ENCODE results near the gene CD8B. TPM values are rescaled to one million over a fixed set of nuclear protein-coding genes. Genes with fewer than 3 reads are reported as not detected.

The CD8B gene
- total RNA-seq, 1 experiment from 2014 or later: 0.47 TPM

DNA sequence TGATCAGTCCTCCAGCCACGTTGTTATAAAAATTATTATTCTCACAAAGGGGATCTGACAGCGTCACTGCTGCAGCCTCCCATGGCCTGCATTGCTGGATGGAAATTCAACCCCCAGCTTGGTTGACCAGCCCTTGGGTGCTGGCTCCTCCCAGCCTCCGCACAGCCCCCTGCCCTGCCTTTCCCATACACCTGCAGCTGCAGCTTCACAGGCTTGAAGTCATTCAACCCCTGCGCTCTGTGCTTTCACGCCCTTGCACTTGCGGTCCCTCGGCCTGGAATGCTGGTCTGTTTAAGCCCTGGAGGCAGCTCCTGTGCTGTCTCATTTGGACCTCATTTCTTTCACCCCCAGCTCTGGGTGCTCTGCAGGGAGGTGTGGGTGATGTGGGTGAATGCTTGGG lies 70.1 kb downstream of the CD8B start:
- H3K4me1 ChIP-seq (ENCODE audit: control insufficient read depth in 1 of 2, insufficient read depth in 2 of 2, low read length in 2 of 2): no peaks in the 10 kb centered on the region
- H3K79me2 ChIP-seq (ENCODE audit: insufficient read depth, low read length): no peaks in the 10 kb centered on the region
- POLR2A ChIA-PET: no interaction called here
- H3K36me3 ChIP-seq (ENCODE audit: control insufficient read depth in 1 of 2, insufficient read depth in 2 of 2, low read length in 2 of 2): no peaks in the 10 kb centered on the region
- H3K9me3 ChIP-seq (ENCODE audit: control insufficient read depth in 1 of 2, insufficient read depth in 1 of 2, low read depth in 1 of 2, low read length in 2 of 2): peaks cover 2 to 5% of the 10 kb centered on the region in 2 experiments; a peak in 2 of 4 replicates
- ATAC-seq: no peak
- H4K20me1 ChIP-seq (ENCODE audit: insufficient read depth): no peaks in the 10 kb centered on the region
- H3K4me2 ChIP-seq (ENCODE audit: low read length): no peak overlapping the region
- CTCF ChIA-PET: no interaction called here
- H3K4me3 ChIP-seq (replicated peaks in 1 of 2; ENCODE audit: low read depth in 1 of 2, low read length in 2 of 2): no peak overlapping the region
- no TSS peak for BruUV-seq (replicated peaks)
- H2AFZ ChIP-seq (ENCODE audit: low read depth, low read length, poor library complexity, severe bottlenecking): no peak overlapping the region
- H3K27ac ChIP-seq (ENCODE audit: low read depth, low read length): no peak overlapping the region
- no peaks in the 10 kb centered on the region for H3K9me2 ChIP-seq (ENCODE audit: insufficient read depth)
- intact Hi-C loops (cut with micrococcal nuclease): no loop called here
- RAD21 ChIA-PET (ENCODE audit: low non-redundant PET in 1 of 2, low total read pairs in 2 of 2, uncharacterized antibody in 2 of 2, unreplicated experiment in 2 of 2): no interaction called here
- TF ChIP-seq POLR2AphosphoS5 (IDR thresholded peaks at IDR 0.05; ENCODE audit: low read depth, low read length) (no peak), EZH2 (IDR thresholded peaks at IDR 0.05) (no peak), SRF (IDR thresholded peaks at IDR 0.05; ENCODE audit: low read depth) (no peak), CBX3 (IDR thresholded peaks at IDR 0.05; ENCODE audit: low read depth) (no peak), FOSL1 (IDR thresholded peaks at IDR 0.05; ENCODE audit: low read depth) (no peak), POLR2A (IDR thresholded peaks at IDR 0.05; ENCODE audit: borderline replicate concordance, extremely low read depth, insufficient read depth, insufficient read length) (no peak), TCF7L2 (IDR thresholded peaks at IDR 0.05; ENCODE audit: borderline replicate concordance, extremely low read depth, insufficient read depth, insufficient read length) (no peak), SP1 (IDR thresholded peaks at IDR 0.05; ENCODE audit: low read depth) (no peak), EGR1 (IDR thresholded peaks at IDR 0.05; ENCODE audit: low read depth) (no peak), CEBPB (IDR thresholded peaks at IDR 0.05; ENCODE audit: low read depth) (no peak), JUND (IDR thresholded peaks at IDR 0.05) (no peak), ZNF274 (IDR thresholded peaks at IDR 0.05; ENCODE audit: low read depth, low read length) (no peak), SIN3A (IDR thresholded peaks at IDR 0.05; ENCODE audit: low read depth) (no peak), ZFX (IDR thresholded peaks at IDR 0.05) (no peak), RAD21 (IDR thresholded peaks at IDR 0.05; ENCODE audit: low read depth) (no peak)
- TF ChIP-seq, protein P1, sequence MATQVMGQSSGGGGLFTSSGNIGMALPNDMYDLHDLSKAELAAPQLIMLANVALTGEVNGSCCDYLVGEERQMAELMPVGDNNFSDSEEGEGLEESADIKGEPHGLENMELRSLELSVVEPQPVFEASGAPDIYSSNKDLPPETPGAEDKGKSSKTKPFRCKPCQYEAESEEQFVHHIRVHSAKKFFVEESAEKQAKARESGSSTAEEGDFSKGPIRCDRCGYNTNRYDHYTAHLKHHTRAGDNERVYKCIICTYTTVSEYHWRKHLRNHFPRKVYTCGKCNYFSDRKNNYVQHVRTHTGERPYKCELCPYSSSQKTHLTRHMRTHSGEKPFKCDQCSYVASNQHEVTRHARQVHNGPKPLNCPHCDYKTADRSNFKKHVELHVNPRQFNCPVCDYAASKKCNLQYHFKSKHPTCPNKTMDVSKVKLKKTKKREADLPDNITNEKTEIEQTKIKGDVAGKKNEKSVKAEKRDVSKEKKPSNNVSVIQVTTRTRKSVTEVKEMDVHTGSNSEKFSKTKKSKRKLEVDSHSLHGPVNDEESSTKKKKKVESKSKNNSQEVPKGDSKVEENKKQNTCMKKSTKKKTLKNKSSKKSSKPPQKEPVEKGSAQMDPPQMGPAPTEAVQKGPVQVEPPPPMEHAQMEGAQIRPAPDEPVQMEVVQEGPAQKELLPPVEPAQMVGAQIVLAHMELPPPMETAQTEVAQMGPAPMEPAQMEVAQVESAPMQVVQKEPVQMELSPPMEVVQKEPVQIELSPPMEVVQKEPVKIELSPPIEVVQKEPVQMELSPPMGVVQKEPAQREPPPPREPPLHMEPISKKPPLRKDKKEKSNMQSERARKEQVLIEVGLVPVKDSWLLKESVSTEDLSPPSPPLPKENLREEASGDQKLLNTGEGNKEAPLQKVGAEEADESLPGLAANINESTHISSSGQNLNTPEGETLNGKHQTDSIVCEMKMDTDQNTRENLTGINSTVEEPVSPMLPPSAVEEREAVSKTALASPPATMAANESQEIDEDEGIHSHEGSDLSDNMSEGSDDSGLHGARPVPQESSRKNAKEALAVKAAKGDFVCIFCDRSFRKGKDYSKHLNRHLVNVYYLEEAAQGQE (IDR thresholded peaks at IDR 0.05; ENCODE audit: low read depth): no peak
- TF ChIP-seq, protein P2, sequence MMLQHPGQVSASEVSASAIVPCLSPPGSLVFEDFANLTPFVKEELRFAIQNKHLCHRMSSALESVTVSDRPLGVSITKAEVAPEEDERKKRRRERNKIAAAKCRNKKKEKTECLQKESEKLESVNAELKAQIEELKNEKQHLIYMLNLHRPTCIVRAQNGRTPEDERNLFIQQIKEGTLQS (IDR thresholded peaks at IDR 0.05): no peak
- TF ChIP-seq, protein P3, sequence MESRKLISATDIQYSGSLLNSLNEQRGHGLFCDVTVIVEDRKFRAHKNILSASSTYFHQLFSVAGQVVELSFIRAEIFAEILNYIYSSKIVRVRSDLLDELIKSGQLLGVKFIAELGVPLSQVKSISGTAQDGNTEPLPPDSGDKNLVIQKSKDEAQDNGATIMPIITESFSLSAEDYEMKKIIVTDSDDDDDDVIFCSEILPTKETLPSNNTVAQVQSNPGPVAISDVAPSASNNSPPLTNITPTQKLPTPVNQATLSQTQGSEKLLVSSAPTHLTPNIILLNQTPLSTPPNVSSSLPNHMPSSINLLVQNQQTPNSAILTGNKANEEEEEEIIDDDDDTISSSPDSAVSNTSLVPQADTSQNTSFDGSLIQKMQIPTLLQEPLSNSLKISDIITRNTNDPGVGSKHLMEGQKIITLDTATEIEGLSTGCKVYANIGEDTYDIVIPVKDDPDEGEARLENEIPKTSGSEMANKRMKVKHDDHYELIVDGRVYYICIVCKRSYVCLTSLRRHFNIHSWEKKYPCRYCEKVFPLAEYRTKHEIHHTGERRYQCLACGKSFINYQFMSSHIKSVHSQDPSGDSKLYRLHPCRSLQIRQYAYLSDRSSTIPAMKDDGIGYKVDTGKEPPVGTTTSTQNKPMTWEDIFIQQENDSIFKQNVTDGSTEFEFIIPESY (IDR thresholded peaks at IDR 0.05; ENCODE audit: extremely low read depth, insufficient replicate concordance, low read length): no peak
- DNase-seq (ENCODE audit: low read depth, low spot score): no peak
- H3K27me3 ChIP-seq (ENCODE audit: insufficient read depth, low read length): no peaks in the 10 kb centered on the region
- H3K9ac ChIP-seq (ENCODE audit: low read length): no peak overlapping the region
